Erythroblast (primary cell): ENCODE results near the gene ACTL6B.
A peak's percentile ranks its signal among the peaks of the same experiment; 100 is the strongest.

Experiments
- DNase-seq, 2 experiments: peaks; one replicate each; lab custom pipeline; 2025; lab: John Stamatoyannopoulos, UW
- GATA1 ChIP-seq: IDR thresholded peaks from 2 replicates; pipeline ENCODE4 v1.6.1; 2011; ENCODE audit warnings: low read depth, mild to moderate bottlenecking, control low read depth, low read length, moderate library complexity
- POLR2A ChIP-seq: IDR thresholded peaks from 2 replicates; pipeline ENCODE4 v1.6.1; 2011; ENCODE audit warnings: mild to moderate bottlenecking, low read length

ACTL6B gene

GRCh38 chr7:100612730-100613390 is 43.4 kb downstream of the ACTL6B start:
- DNase-seq, result peak; percentile 61 to 64
- TF ChIP-seq GATA1 (no peak), POLR2A (no peak)

DNA sequence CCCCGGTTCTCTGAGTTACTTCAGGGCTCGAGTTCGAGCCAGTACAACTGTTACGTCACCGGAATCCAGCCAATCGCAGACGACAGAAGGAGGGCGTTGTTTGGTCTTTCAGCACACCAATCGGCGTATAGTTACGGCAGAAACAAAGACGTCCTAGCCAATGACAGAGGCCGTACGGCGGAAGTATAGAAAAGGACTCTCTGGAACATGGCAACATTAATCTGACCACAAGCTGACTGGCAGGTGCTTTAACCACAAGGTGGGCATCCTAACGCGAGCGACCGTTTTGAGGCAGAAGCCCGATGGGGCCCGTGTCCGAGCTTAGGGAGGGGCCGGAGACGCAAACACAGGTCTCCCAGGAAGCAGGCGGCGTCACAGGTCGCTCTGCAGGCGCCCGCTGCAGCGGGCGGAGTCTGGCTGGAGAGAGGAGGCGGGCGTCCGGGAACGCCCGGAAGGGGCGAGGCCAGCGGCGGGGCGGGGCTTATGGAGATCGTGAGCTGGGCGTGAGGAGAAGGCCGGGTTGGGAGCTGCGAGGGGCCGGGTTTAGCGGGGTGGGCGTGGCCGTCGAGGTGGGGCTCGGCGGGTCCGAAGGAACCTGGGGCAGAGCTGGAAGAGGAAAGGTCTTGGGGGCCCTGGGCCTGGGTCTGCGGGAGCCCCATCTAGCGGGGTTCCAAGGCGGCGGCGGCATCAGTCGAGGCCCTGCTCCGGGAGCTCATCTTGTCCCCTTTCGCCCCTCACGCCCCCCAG is 44.1 kb downstream of the ACTL6B start, which contains the start of gene MOSPD3:
MOSPD3 (plus strand) TSS at position 558 of the 747 bp plus-strand sequence. CDS start 252 bp downstream, outside the sequence.
- DNase-seq, result peak; percentile 99
- TF ChIP-seq POLR2A, result peak; percentile 93
- no peak for TF ChIP-seq GATA1

GRCh38 chr7:100609958-100610357 is 46.3 kb downstream of the ACTL6B start:
- DNase-seq, result no peak
- no peak for TF ChIP-seq GATA1

GRCh38 chr7:100607111-100607510 is 49.1 kb downstream of the ACTL6B start:
- TF ChIP-seq GATA1 (no peak), POLR2A (no peak)
- no peak for DNase-seq

GRCh38 chr7:100606313-100606712 is 49.9 kb downstream of the ACTL6B start:
- TF ChIP-seq POLR2A (no peak), GATA1 (no peak)
- DNase-seq, result no peak

GRCh38 chr7:100604976-100605911 is 51.0 kb downstream of the ACTL6B start:
- DNase-seq, result peak; percentile 49 to 53

DNA sequence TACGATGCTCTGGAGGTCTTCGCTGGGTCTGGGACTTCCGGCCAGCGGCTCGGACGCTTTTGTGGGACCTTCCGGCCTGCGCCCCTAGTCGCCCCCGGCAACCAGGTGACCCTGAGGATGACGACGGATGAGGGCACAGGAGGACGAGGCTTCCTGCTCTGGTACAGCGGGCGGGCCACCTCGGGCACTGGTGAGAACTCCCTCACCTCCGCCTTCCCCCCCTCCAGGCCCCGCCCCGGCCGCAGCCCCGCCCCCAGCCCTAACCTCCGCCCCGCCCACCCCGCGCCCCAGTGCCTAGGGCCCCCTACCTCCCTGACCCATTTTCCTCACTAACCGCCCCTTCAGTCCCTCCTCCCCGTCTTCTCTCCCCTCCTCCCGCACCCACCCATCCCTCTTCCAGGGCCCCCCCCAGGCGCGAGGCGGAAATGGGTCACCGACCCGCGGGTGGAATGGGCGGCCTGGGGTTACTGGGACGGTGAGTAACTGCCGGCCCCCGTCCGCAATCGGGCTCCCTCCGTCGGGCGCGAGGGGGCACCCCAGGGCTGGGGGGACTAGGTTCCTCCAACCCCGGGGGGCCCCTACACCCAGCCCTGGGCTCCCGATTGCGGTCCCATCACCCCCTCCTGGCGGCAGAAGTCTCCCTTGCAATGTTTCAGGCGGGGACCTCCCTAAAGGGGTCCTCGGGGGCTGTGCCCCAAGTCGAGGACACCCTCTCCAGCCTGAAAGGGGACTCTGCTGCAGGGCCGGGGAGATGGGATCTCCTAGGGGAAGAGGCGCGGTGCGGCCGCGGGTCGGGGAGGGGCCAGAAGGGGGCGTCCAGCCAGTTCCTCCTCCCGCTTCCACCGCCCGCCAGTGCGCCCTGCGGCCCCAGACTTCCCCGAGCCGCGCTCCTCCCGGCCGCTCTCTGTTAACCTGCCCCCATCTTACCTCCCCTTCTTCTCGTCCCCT is 51.9 kb downstream of the ACTL6B start:
- peak; percentile 74 to 83 for DNase-seq
- no peak for TF ChIP-seq POLR2A
- no peak for TF ChIP-seq GATA1

More at GRCh38 chr7:100604976-100605911, 51.0 kb downstream of the ACTL6B start:
- no peak for TF ChIP-seq POLR2A

GRCh38 chr7:100603726-100604027 is 52.6 kb downstream of the ACTL6B start:
- TF ChIP-seq GATA1 (no peak), POLR2A (no peak)
- no peak for DNase-seq

- TF ChIP-seq GATA1, result no peak
- no peak for TF ChIP-seq POLR2A
- no peak for DNase-seq
Measured at GRCh38 chr7:100602889-100603725, 53.1 kb downstream of the ACTL6B start.

DNA sequence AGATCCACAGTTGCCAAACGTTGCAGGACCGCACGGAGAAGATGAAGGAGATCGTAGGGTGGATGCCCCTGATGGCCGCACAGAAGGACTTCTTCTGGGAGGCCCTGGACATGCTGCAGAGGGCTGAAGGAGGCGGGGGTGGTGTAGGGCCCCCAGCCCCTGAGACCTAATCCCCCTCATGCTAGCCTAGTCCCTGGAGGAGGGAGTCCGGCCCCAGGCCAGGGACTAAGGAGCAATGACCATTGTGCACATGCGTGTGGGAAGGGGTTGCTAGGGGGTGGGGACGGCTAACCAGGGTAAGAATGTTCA is 55.6 kb downstream of the ACTL6B start:
- no peak for TF ChIP-seq POLR2A
- TF ChIP-seq GATA1, result no peak
- DNase-seq, result no peak

- no peak for DNase-seq
- no peak for TF ChIP-seq GATA1
- TF ChIP-seq POLR2A, result no peak
Measured at GRCh38 chr7:100599911-100600729, 56.1 kb downstream of the ACTL6B start.

- no peak for DNase-seq
- TF ChIP-seq POLR2A (no peak), GATA1 (no peak)
Measured at GRCh38 chr7:100598425-100598824, 57.8 kb downstream of the ACTL6B start.
